ENCODE data around the gene RPL36A. TPM values are rescaled to one million over a fixed set of nuclear protein-coding genes. Genes with fewer than 3 reads are reported as not detected.

The RPL36A gene
- total RNA-seq, 1 experiment from 2014 or later = 377 TPM

GRCh38 chrX:101362757-101363156 is 28.1 kb upstream of the RPL36A start:
- BruUV-seq (replicated peaks) = no TSS peak
- no peak overlapping the region for H3K27ac Mint-ChIP-seq (ENCODE audit: unreplicated experiment)
- Histone ChIP-seq H3K4me3 (ENCODE audit: low read depth, low read length) (no peak overlapping the region), H3K4me1 (no peaks in the 10 kb centered on the region), H3K27me3 (replicated peaks; ENCODE audit: control insufficient read depth, insufficient read depth, low read length) (no peaks in the 10 kb centered on the region; the same call in 1 of the 2 replicates), H3K9me3 (no peaks in the 10 kb centered on the region), H3K36me3 (ENCODE audit: control insufficient read depth, insufficient read depth, low read length) (no peaks in the 10 kb centered on the region)
- CTCF ChIA-PET = no interaction called here
- no peaks in the 10 kb centered on the region for H3K9me3 Mint-ChIP-seq (ENCODE audit: unreplicated experiment)
- DNase-seq = no peak
- POLR2A ChIA-PET = no interaction called here
- no peaks in the 10 kb centered on the region for H3K36me3 Mint-ChIP-seq (ENCODE audit: insufficient read depth, unreplicated experiment)
- no peak overlapping the region for H3K4me3 Mint-ChIP-seq (ENCODE audit: unreplicated experiment)
- H3K27me3 Mint-ChIP-seq (ENCODE audit: insufficient read depth, unreplicated experiment) = no peaks in the 10 kb centered on the region
- no peak for TF ChIP-seq CTCF (IDR thresholded peaks at IDR 0.05; ENCODE audit: insufficient read depth in 1 of 2, low read depth in 1 of 2, low read length in 1 of 2, severe bottlenecking in 1 of 2, unreplicated experiment in 1 of 2)
- no peaks in the 10 kb centered on the region for H3K4me1 Mint-ChIP-seq (ENCODE audit: low read depth, unreplicated experiment)
- intact Hi-C loops (cut with micrococcal nuclease; ENCODE audit: unreplicated experiment) = no loop called here

GRCh38 chrX:101365301-101365795 is 25.5 kb upstream of the RPL36A start:
- H3K9me3 Mint-ChIP-seq (ENCODE audit: unreplicated experiment) = no peaks in the 10 kb centered on the region
- no TSS peak for BruUV-seq (replicated peaks)
- no peak overlapping the region for H3K27ac Mint-ChIP-seq (ENCODE audit: unreplicated experiment)
- no peak for TF ChIP-seq CTCF (IDR thresholded peaks at IDR 0.05; ENCODE audit: insufficient read depth in 1 of 2, low read depth in 1 of 2, low read length in 1 of 2, severe bottlenecking in 1 of 2, unreplicated experiment in 1 of 2)
- POLR2A ChIA-PET = no interaction called here
- peaks cover 3% of the 10 kb centered on the region for H3K27me3 Mint-ChIP-seq (ENCODE audit: insufficient read depth, unreplicated experiment)
- Histone ChIP-seq H3K4me3 (ENCODE audit: low read depth, low read length) (no peak overlapping the region), H3K9me3 (no peaks in the 10 kb centered on the region), H3K36me3 (ENCODE audit: control insufficient read depth, insufficient read depth, low read length) (no peaks in the 10 kb centered on the region), H3K27me3 (replicated peaks; ENCODE audit: control insufficient read depth, insufficient read depth, low read length) (no peaks in the 10 kb centered on the region; the same call in 1 of the 2 replicates), H3K4me1 (no peaks in the 10 kb centered on the region)
- no peak for DNase-seq
- no peak overlapping the region for H3K4me3 Mint-ChIP-seq (ENCODE audit: unreplicated experiment)
- no peaks in the 10 kb centered on the region for H3K36me3 Mint-ChIP-seq (ENCODE audit: insufficient read depth, unreplicated experiment)
- no peaks in the 10 kb centered on the region for H3K4me1 Mint-ChIP-seq (ENCODE audit: low read depth, unreplicated experiment)
- intact Hi-C loops (cut with micrococcal nuclease; ENCODE audit: unreplicated experiment) = no loop called here
- CTCF ChIA-PET = no interaction called here

GRCh38 chrX:101368800-101369199 is 22.0 kb upstream of the RPL36A start:
- no TSS peak for BruUV-seq (replicated peaks)
- no peak for DNase-seq
- no peaks in the 10 kb centered on the region for H3K36me3 Mint-ChIP-seq (ENCODE audit: insufficient read depth, unreplicated experiment)

More at GRCh38 chrX:101368800-101369199, 22.0 kb upstream of the RPL36A start:
- H3K9me3 Mint-ChIP-seq (ENCODE audit: unreplicated experiment) = no peaks in the 10 kb centered on the region
- no peak for TF ChIP-seq CTCF (IDR thresholded peaks at IDR 0.05; ENCODE audit: insufficient read depth in 1 of 2, low read depth in 1 of 2, low read length in 1 of 2, severe bottlenecking in 1 of 2, unreplicated experiment in 1 of 2)
- H3K9me3 ChIP-seq = no peaks in the 10 kb centered on the region
- ChIA-PET POLR2A (interaction anchor here (1.0 kb wide), 1 partner anchor 39 kb away, joined by 3 read pairs; the partner anchor contains the start of gene GLA), CTCF (no interaction called here)
- no peaks in the 10 kb centered on the region for H3K4me1 Mint-ChIP-seq (ENCODE audit: low read depth, unreplicated experiment)
- no peaks in the 10 kb centered on the region for H3K4me1 ChIP-seq
- peaks cover 3% of the 10 kb centered on the region for H3K27me3 Mint-ChIP-seq (ENCODE audit: insufficient read depth, unreplicated experiment)
- intact Hi-C loops (cut with micrococcal nuclease; ENCODE audit: unreplicated experiment) = no loop called here
- no peak overlapping the region for H3K27ac Mint-ChIP-seq (ENCODE audit: unreplicated experiment)
- H3K4me3 Mint-ChIP-seq (ENCODE audit: unreplicated experiment) = no peak overlapping the region
- no peak overlapping the region for H3K4me3 ChIP-seq (ENCODE audit: low read depth, low read length)
- no peaks in the 10 kb centered on the region for H3K36me3 ChIP-seq (ENCODE audit: control insufficient read depth, insufficient read depth, low read length)
- H3K27me3 ChIP-seq (replicated peaks; ENCODE audit: control insufficient read depth, insufficient read depth, low read length) = no peaks in the 10 kb centered on the region; the same call in 1 of the 2 replicates

Data from Caco-2 (cell line).